ENCODE data around the gene TULP4.

GRCh38 chr6:158489441-158489840 lies 177.2 kb downstream of the TULP4 start:
- no peak for TF ChIP-seq POLR2A (IDR thresholded peaks at IDR 0.05; ENCODE audit: low read depth)
- TF ChIP-seq CTCF (IDR thresholded peaks at IDR 0.05): no peak
